HG02763 (cell line): ENCODE measurements around the gene NT5M.

Source experiments
- ATAC-seq: cut with Tn5 transposase; IDR thresholded peaks from one replicate; pipeline ENCODE4 v1.9.1; 2021; ENCODE audit warnings: mild to moderate bottlenecking, moderate library complexity; ENCODE audit not compliant: unreplicated experiment

NT5M gene

GRCh38 chr17:17341452-17341851 lies 38.3 kb downstream of the NT5M start:
- no peak for ATAC-seq

GRCh38 chr17:17342242-17342945 lies 39.2 kb downstream of the NT5M start:
- ATAC-seq, result no peak

- ATAC-seq, result no peak
These were observed 40.1 kb downstream of the NT5M start for GRCh38 chr17:17343160-17343735.

- ATAC-seq, result no peak
These were observed 40.8 kb downstream of the NT5M start for GRCh38 chr17:17343896-17344506.

- ATAC-seq, result no peak
These were observed 41.5 kb downstream of the NT5M start for GRCh38 chr17:17344507-17345293.

GRCh38 chr17:17345294-17345597 lies 42.1 kb downstream of the NT5M start:
- ATAC-seq, result no peak

GRCh38 chr17:17345686-17346427 lies 42.7 kb downstream of the NT5M start:
- no peak for ATAC-seq

- no peak for ATAC-seq
These were observed 43.5 kb downstream of the NT5M start for GRCh38 chr17:17346428-17347233.

- no peak for ATAC-seq
These were observed 44.2 kb downstream of the NT5M start for GRCh38 chr17:17347234-17347955.

- no peak for ATAC-seq
These were observed 45.0 kb downstream of the NT5M start for GRCh38 chr17:17347956-17348871.

- no peak for ATAC-seq
These were observed 45.9 kb downstream of the NT5M start for GRCh38 chr17:17348872-17349723.

- ATAC-seq, result no peak
These were observed 46.5 kb downstream of the NT5M start for GRCh38 chr17:17349724-17350106.

GRCh38 chr17:17350491-17351355 lies 47.5 kb downstream of the NT5M start:
- ATAC-seq, result no peak

GRCh38 chr17:17351356-17351891 lies 48.3 kb downstream of the NT5M start:
- no peak for ATAC-seq

- no peak for ATAC-seq
These were observed 49.0 kb downstream of the NT5M start for GRCh38 chr17:17351901-17352781.
